Aorta (tissue), 5 donors: ENCODE results near the gene NCOA7. TPM values are rescaled to one million over a fixed set of nuclear protein-coding genes. Genes with fewer than 3 reads are reported as not detected.
"Not testable (repeated sequence)": the region's sequence is repeated elsewhere in the genome, so short reads cannot be mapped to it uniquely, and the experiment has no call there.

Experiments
- ATAC-seq: fragments of 200-7000 bp; cut with Tn5 transposase; one replicate; pipeline ENCODE4 v1.9.1; 2022; ENCODE audit warnings: moderate library complexity; ENCODE audit not compliant: low FRiP score
- DNase-seq, 2 donors: peaks; one replicate each; pipeline ENCODE4 v3.0.0-alpha.2; 2020
- H3K27ac ChIP-seq, 2 donors: one replicate each; pipeline ENCODE4 v1.5.1; 2013; ENCODE audit warnings: low read length in 2 of 2, mild to moderate bottlenecking in 2 of 2, moderate library complexity in 2 of 2, control low read depth in 1 of 2, inconsistent platforms in 1 of 2, low read depth in 1 of 2
- H3K27me3 ChIP-seq, 2 donors: one replicate each; pipeline ENCODE4 v1.6.1; 2013; ENCODE audit warnings: control low read depth in 1 of 2, low read length in 1 of 2, mild to moderate bottlenecking in 1 of 2, moderate library complexity in 1 of 2; ENCODE audit not compliant: insufficient read depth in 2 of 2, control insufficient read depth in 1 of 2
- H3K36me3 ChIP-seq, 2 donors: one replicate each; pipeline ENCODE4 v1.6.1; 2013; ENCODE audit warnings: control low read depth in 1 of 2, low read length in 1 of 2, mild to moderate bottlenecking in 1 of 2; ENCODE audit not compliant: insufficient read depth in 2 of 2, control insufficient read depth in 1 of 2
- H3K4me1 ChIP-seq, 2 donors: one replicate each; pipeline ENCODE4 v1.6.1; 2013; ENCODE audit warnings: low read length in 2 of 2, control low read depth in 1 of 2, mild to moderate bottlenecking in 1 of 2, moderate library complexity in 1 of 2; ENCODE audit not compliant: insufficient read depth in 2 of 2, control insufficient read depth in 1 of 2
- H3K4me3 ChIP-seq, 2 donors: one replicate each; pipeline ENCODE4 v1.5.1; 2013; ENCODE audit warnings: low read length in 2 of 2, control low read depth in 1 of 2, mild to moderate bottlenecking in 1 of 2
- H3K9me3 ChIP-seq: one replicate; pipeline ENCODE4 v1.6.1; 2013; ENCODE audit warnings: mild to moderate bottlenecking, low read length; ENCODE audit not compliant: control insufficient read depth
- WGBS, 2 donors: extraction: QIAGEN DNeasy Blood & Tissue Kit; methylation state at CpG; one replicate each; pipeline ENCODE4 v1.1.7; 2013; 5-methylcytosine and 5-hydroxymethylcytosine counted together
- intact Hi-C, 2 donors: fragments of 100-400 bp; cut with DNase I; formaldehyde crosslinking; loops; one replicate each; pipeline versions ENCODE4 v1.14.2 to v1.15.0; 2022
- polyA plus RNA-seq, 2 donors: library from polyadenylated mRNA; stranded (reverse); fragments of 200-250 nt; gene quantifications; one replicate each; pipeline ENCODE4 v1.2.3, GENCODE V29; 2013
- total RNA-seq, 2 donors: library from RNA; stranded (reverse); fragmentation: NEBNext Ultra II Directional; extraction: Animal tissue kit (Norgen Biotek cat#: 25700); gene quantifications; one replicate each; pipeline ENCODE4 v1.2.1, GENCODE V29; 2021
- donor health status: healthy with polysubstance abuse.
- donor health status: Bipolar disorder and iron deficiency.
- donor health status: DM: no; HTN: no; CAD: no.
- donor health status: DM: no; HTN: no; CAD: no.
- donor health status: DM: yes; HTN: yes; CAD: no.

The NCOA7 gene
- total and polyA plus RNA-seq, 4 donors = 12.3 to 82.1 (median 40.3) TPM

DNA sequence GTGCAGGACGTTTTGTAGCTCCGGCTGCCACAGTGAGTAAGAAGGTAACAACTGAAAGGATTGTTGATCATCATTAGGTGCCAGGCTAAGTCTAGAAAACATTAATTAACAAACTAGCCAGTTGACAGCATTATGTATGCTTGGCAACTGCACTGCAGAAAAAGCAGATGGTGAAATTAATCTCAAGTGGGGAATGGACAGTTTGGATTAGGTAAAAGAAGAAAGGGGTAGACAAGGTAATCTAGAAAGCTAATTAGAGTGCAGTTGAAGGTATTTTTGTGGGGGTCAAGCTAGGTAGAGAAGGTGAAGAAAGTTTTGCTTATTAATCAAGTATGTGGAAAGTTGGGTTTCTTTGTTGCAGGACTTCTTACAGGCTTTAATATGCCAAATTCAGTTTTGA is 96.2 kb downstream of the NCOA7 start:
- WGBS, 2 donors = 80 to 85% methylated on average over 2 of the region's 2 CpGs
- DNase-seq (no peak), ATAC-seq (no peak)
- Histone ChIP-seq H3K27ac (no peak overlapping the region), H3K36me3 (peaks cover 3 to 9% of the 10 kb centered on the region in 2 donors), H3K4me1 (no peaks in the 10 kb centered on the region), H3K9me3 (no peaks in the 10 kb centered on the region), H3K4me3 (no peak overlapping the region), H3K27me3 (no peaks in the 10 kb centered on the region)
- intact Hi-C loops = no loop called here

GRCh38 chr6:125887372-125887771 is 96.6 kb downstream of the NCOA7 start:
- Histone ChIP-seq H3K4me3 (no peak overlapping the region), H3K27ac (no peak overlapping the region), H3K4me1 (no peaks in the 10 kb centered on the region), H3K9me3 (no peaks in the 10 kb centered on the region), H3K27me3 (no peaks in the 10 kb centered on the region), H3K36me3 (peaks cover 3 to 9% of the 10 kb centered on the region in 2 donors)
- ATAC-seq (no peak), DNase-seq (no peak)
- intact Hi-C loops = no loop called here

DNA sequence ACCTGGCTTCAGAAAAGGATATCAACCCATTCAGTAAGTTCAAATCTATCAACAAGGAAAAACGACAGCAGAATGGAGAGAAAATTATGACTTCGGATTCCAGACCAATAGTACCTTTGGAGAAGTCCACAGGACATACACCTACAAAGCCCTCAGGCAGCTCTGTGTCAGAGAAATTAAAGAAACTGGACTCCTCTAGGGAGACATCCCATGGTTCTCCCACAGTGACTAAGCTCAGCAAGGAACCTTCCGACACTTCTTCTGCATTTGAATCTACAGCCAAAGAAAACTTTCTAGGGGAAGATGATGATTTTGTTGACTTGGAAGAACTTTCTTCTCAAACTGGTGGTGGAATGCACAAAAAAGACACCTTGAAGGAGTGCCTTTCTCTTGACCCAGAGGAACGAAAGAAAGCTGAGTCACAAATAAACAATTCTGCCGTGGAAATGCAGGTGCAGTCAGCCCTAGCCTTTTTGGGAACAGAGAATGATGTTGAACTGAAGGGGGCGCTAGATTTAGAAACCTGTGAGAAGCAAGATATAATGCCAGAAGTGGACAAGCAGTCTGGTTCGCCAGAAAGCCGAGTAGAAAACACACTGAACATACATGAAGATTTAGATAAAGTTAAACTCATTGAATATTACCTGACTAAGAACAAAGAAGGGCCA is 98.4 kb downstream of the NCOA7 start:
- no peaks in the 10 kb centered on the region for H3K27me3 ChIP-seq
- no peaks in the 10 kb centered on the region for H3K9me3 ChIP-seq
- intact Hi-C loops = no loop called here
- H3K4me1 ChIP-seq = no peaks in the 10 kb centered on the region
- peaks cover 0 to 9% of the 10 kb centered on the region in 2 donors for H3K36me3 ChIP-seq
- ATAC-seq (no peak), DNase-seq (no peak)
- H3K27ac ChIP-seq = no peak overlapping the region
- H3K4me3 ChIP-seq = no peak overlapping the region
- 70 to 73% methylated on average over 8 of the region's 8 CpGs for WGBS, 2 donors

- no peaks in the 10 kb centered on the region for H3K9me3 ChIP-seq
- no peaks in the 10 kb centered on the region for H3K27me3 ChIP-seq
- no peak for DNase-seq
- H3K4me1 ChIP-seq = no peaks in the 10 kb centered on the region
- no peak for ATAC-seq
- intact Hi-C loops = no loop called here
- peaks cover 0 to 6% of the 10 kb centered on the region in 2 donors for H3K36me3 ChIP-seq
- no peak overlapping the region for H3K27ac ChIP-seq
- no peak overlapping the region for H3K4me3 ChIP-seq
- WGBS, 2 donors = 70 to 75% methylated on average over 2 of the region's 2 CpGs
These were observed 109.0 kb downstream of the NCOA7 start for GRCh38 chr6:125899726-125900182.

GRCh38 chr6:125904871-125905270 is 114.1 kb downstream of the NCOA7 start:
- H3K9me3 ChIP-seq = no peaks in the 10 kb centered on the region
- intact Hi-C loops = loop anchor here in 1 of 2 donors (5.0 kb wide), 1 partner anchor 52 kb away; the partner anchor contains the start of gene HINT3
- H3K27me3 ChIP-seq = no peaks in the 10 kb centered on the region
- no peak overlapping the region for H3K4me3 ChIP-seq
- ATAC-seq (no peak), DNase-seq (no peak)
- H3K27ac ChIP-seq = no peak overlapping the region
- H3K4me1 ChIP-seq = no peaks in the 10 kb centered on the region
- peaks cover 3 to 6% of the 10 kb centered on the region in 2 donors for H3K36me3 ChIP-seq
- 92 to 94% methylated on average over 3 of the region's 3 CpGs for WGBS, 2 donors

DNA sequence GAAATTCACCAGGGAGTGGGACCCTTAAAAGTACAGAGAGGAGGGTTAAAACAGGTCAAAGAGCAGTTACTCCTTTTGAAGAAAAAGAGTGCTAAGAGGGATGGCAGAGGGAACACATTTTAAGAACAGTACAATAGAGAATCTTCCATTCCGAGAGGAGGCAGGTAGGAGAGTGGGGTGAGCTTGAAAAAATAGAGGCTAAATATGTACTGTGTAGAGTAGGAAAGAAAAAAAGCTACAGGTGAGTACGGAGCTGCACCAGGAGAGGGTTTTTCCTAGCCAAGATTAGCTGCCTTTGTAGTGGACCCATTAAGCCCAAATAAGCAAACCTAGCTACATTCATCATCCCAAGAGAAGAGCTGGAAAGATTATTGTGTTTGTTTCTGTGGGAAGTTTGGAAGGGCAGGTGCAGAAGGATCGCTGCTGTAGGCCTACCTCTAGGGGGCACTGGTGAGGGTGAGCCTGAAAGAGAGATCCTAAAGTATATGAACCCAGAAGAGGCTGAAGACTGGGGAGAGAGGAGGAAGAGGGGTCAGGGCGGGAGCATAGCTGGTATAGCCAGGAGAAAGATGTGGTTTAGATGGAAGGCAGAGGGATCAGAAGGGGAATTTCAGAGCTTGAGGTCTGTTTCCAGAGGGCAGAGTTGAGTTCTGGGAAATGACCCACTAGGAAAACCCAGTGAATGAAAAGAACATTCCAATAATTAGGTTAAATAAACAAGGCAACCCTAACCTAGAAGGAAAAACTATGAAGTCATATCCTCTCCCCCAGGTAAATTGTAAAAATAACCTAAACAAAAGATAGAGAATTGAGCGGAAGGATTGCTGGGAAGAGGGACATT is 115.6 kb downstream of the NCOA7 start:
- peaks cover 3 to 6% of the 10 kb centered on the region in 2 donors for H3K36me3 ChIP-seq
- peak in 1 of 2 donors; percentile 57 for DNase-seq
- no peak overlapping the region for H3K4me3 ChIP-seq
- no peak for ATAC-seq
- H3K9me3 ChIP-seq = no peaks in the 10 kb centered on the region
- no peak overlapping the region for H3K27ac ChIP-seq
- H3K4me1 ChIP-seq = no peaks in the 10 kb centered on the region
- intact Hi-C loops = loop anchor here in 1 of 2 donors (5.0 kb wide), 1 partner anchor 51 kb away; the partner anchor contains the start of gene HINT3
- WGBS, 2 donors = 72 to 76% methylated on average over 5 of the region's 5 CpGs
- no peaks in the 10 kb centered on the region for H3K27me3 ChIP-seq

GRCh38 chr6:125910527-125910926 is 119.8 kb downstream of the NCOA7 start:
- intact Hi-C loops = no loop called here
- H3K36me3 ChIP-seq = peaks cover 2 to 3% of the 10 kb centered on the region in 2 donors
- no peak overlapping the region for H3K4me3 ChIP-seq
- no peaks in the 10 kb centered on the region for H3K4me1 ChIP-seq
- WGBS, 2 donors = 65 to 71% methylated on average over 3 of the region's 3 CpGs
- H3K27me3 ChIP-seq = no peaks in the 10 kb centered on the region
- no peak for DNase-seq
- H3K27ac ChIP-seq = no peak overlapping the region
- no peaks in the 10 kb centered on the region for H3K9me3 ChIP-seq
- ATAC-seq = no peak

GRCh38 chr6:125911051-125911451 is 120.3 kb downstream of the NCOA7 start:
- H3K4me3 ChIP-seq, DNase-seq, H3K4me1 ChIP-seq, H3K36me3 ChIP-seq, ATAC-seq, H3K9me3 ChIP-seq, intact Hi-C loops, H3K27me3 ChIP-seq, H3K27ac ChIP-seq: not testable (repeated sequence)
- WGBS, 2 donors = 82% methylated on average over 4 of the region's 4 CpGs
